Measurements from ENCODE around the gene LRBA. TPM values are rescaled to one million over a fixed set of nuclear protein-coding genes. Genes with fewer than 3 reads are reported as not detected.

LRBA gene
- total and polyA plus RNA-seq, 7 donors, result 16.8 to 184 (median 91.1) TPM

GRCh38 chr4:150439451-150439933, 575.6 kb downstream of the LRBA start:
- peaks cover 0 to 14% (median 0%) of the 10 kb centered on the region in 4 donors for H3K36me3 ChIP-seq
- H3K27me3 ChIP-seq, result no peaks in the 10 kb centered on the region
- TF ChIP-seq POLR2A (IDR thresholded peaks at IDR 0.05) (no peak), CTCF (IDR thresholded peaks at IDR 0.05) (no peak), POLR2AphosphoS5 (IDR thresholded peaks at IDR 0.05) (no peak), EP300 (IDR thresholded peaks at IDR 0.05) (no peak)
- no peak overlapping the region for H3K4me3 ChIP-seq
- DNase-seq, result no peak
- 81 to 84% methylated on average over 3 of the region's 3 CpGs for WGBS, 2 donors
- no peak overlapping the region for H3K27ac ChIP-seq
- H3K9me3 ChIP-seq, result no peaks in the 10 kb centered on the region
- intact Hi-C loops (cut with DNase I), result no loop called here
- peaks cover 0 to 32% (median 5%) of the 10 kb centered on the region in 4 donors for H3K4me1 ChIP-seq

- Histone ChIP-seq H3K4me3 (no peak overlapping the region), H3K27me3 (no peaks in the 10 kb centered on the region), H3K36me3 (peaks cover 0 to 20% (median 0%) of the 10 kb centered on the region in 4 donors), H3K9me3 (no peaks in the 10 kb centered on the region), H3K27ac (no peak overlapping the region), H3K4me1 (peaks cover 0 to 25% (median 5%) of the 10 kb centered on the region in 4 donors)
- TF ChIP-seq POLR2A (IDR thresholded peaks at IDR 0.05), result no peak
- TF ChIP-seq EP300 (IDR thresholded peaks at IDR 0.05), result no peak
- DNase-seq, result no peak
- intact Hi-C loops (cut with DNase I), result no loop called here
- WGBS, 2 donors, result 91 to 94% methylated on average over 2 of the region's 2 CpGs
Measured at GRCh38 chr4:150436598-150437370, 578.3 kb downstream of the LRBA start.

- Histone ChIP-seq H3K9me3 (no peaks in the 10 kb centered on the region), H3K4me3 (no peak overlapping the region), H3K27ac (no peak overlapping the region), H3K4me1 (no peaks in the 10 kb centered on the region), H3K27me3 (no peaks in the 10 kb centered on the region), H3K36me3 (peaks cover 0 to 20% (median 0%) of the 10 kb centered on the region in 4 donors)
- TF ChIP-seq POLR2A (IDR thresholded peaks at IDR 0.05), result no peak
- TF ChIP-seq CTCF (IDR thresholded peaks at IDR 0.05), result no peak
- no peak for TF ChIP-seq EP300 (IDR thresholded peaks at IDR 0.05)
- no peak for TF ChIP-seq POLR2AphosphoS5 (IDR thresholded peaks at IDR 0.05)
- intact Hi-C loops (cut with DNase I), result no loop called here
- no peak for DNase-seq
Measured at GRCh38 chr4:150431221-150431620, 583.9 kb downstream of the LRBA start.

GRCh38 chr4:150425161-150425560, 589.9 kb downstream of the LRBA start:
- Histone ChIP-seq H3K27me3 (no peaks in the 10 kb centered on the region), H3K9me3 (no peaks in the 10 kb centered on the region), H3K36me3 (peaks cover 0 to 16% (median 0%) of the 10 kb centered on the region in 4 donors), H3K4me1 (peaks cover 0 to 9% (median 4%) of the 10 kb centered on the region in 4 donors), H3K27ac (no peak overlapping the region), H3K4me3 (no peak overlapping the region)
- intact Hi-C loops (cut with DNase I), result no loop called here
- WGBS, 2 donors, result 29 to 73% methylated on average over 1 of the region's 1 CpG
- no peak for DNase-seq
- TF ChIP-seq EP300 (IDR thresholded peaks at IDR 0.05), result no peak
- no peak for TF ChIP-seq POLR2A (IDR thresholded peaks at IDR 0.05)
- no peak for TF ChIP-seq POLR2AphosphoS5 (IDR thresholded peaks at IDR 0.05)
- no peak for TF ChIP-seq CTCF (IDR thresholded peaks at IDR 0.05)

GRCh38 chr4:150423503-150423902, 591.6 kb downstream of the LRBA start:
- H3K4me3 ChIP-seq, result no peak overlapping the region

More at GRCh38 chr4:150423503-150423902, 591.6 kb downstream of the LRBA start:
- Histone ChIP-seq H3K27me3 (no peaks in the 10 kb centered on the region), H3K4me1 (peaks cover 0 to 9% (median 4%) of the 10 kb centered on the region in 4 donors), H3K9me3 (no peaks in the 10 kb centered on the region), H3K27ac (no peak overlapping the region), H3K36me3 (peaks cover 0 to 16% (median 0%) of the 10 kb centered on the region in 4 donors)
- 97 to 98% methylated on average over 12 of the region's 12 CpGs for WGBS, 2 donors
- no peak for TF ChIP-seq POLR2AphosphoS5 (IDR thresholded peaks at IDR 0.05)
- no peak for TF ChIP-seq EP300 (IDR thresholded peaks at IDR 0.05)
- TF ChIP-seq POLR2A (IDR thresholded peaks at IDR 0.05), result no peak
- no peak for TF ChIP-seq CTCF (IDR thresholded peaks at IDR 0.05)
- no peak for DNase-seq
- intact Hi-C loops (cut with DNase I), result no loop called here
